Endothelial cell of umbilical vein (primary cell): Measurements from ENCODE around the gene CHRNA1. TPM values are rescaled to one million over a fixed set of nuclear protein-coding genes. Genes with fewer than 3 reads are reported as not detected.
A peak's percentile ranks its signal among the peaks of the same experiment; 100 is the strongest.

ENCODE experiments used
- Bru-seq: library from RNA; stranded (reverse); fragments of 400-500 nt; gene quantifications from one replicate; lab custom pipeline; 2021; lab: Mats Ljungman, UMichigan
- BruChase-seq, 2 experiments: library from RNA; stranded (reverse); fragments of 400-500 nt; gene quantifications; one replicate each; lab custom pipeline; 2021; lab: Mats Ljungman, UMichigan
- BruUV-seq: library from RNA; stranded (reverse); fragments of 400-500 nt; replicated peaks from 2 replicates; lab custom pipeline; 2021; lab: Mats Ljungman, UMichigan
- CTCF ChIA-PET: fragments of 300-600, 350-600 bp; sonication (Branson Sonifier 250); formaldehyde crosslinking; loops from one replicate; lab custom pipeline; 2021; ENCODE audit warnings: antibody characterized with exemption, inconsistent platforms; lab: Charles Lee
- POLR2A ChIA-PET: fragments of 300-600, 350-600 bp; sonication (Branson Sonifier 250); formaldehyde crosslinking; loops from one replicate; lab custom pipeline; 2021; ENCODE audit warnings: antibody characterized with exemption, inconsistent platforms; lab: Charles Lee
- DNase-seq: peaks from one replicate; pipeline ENCODE4 v3.0.0-alpha.2; 2011; ENCODE audit warnings: low read depth, low spot score
- FAIRE-seq: peaks from 2 replicates; lab custom pipeline; 2011; peaks lifted over from hg19 to GRCh38; lab: Jason Lieb, UNC
- H2AFZ ChIP-seq: 2 replicates; pipeline ENCODE4 v1.6.0; 2012; ENCODE audit warnings: low read depth, low read length, control low read depth, inconsistent platforms
- H3K27ac ChIP-seq: 2 replicates; pipeline ENCODE4 v1.5.1; 2011; ENCODE audit warnings: low read depth, mild to moderate bottlenecking, control low read depth, low read length, moderate library complexity; ENCODE audit not compliant: insufficient read depth
- H3K27me3 ChIP-seq, 2 experiments: 2 replicates each; pipeline versions ENCODE4 v1.6.0 to v1.6.1; 2011; ENCODE audit warnings: low read length in 2 of 2, mixed read lengths in 1 of 2; ENCODE audit not compliant: control insufficient read depth in 2 of 2, insufficient read depth in 2 of 2
- H3K36me3 ChIP-seq, 2 experiments: 2 replicates in 1 of 2; 3 replicates in 1 of 2; pipeline ENCODE4 v1.5.1; 2011; ENCODE audit warnings: low read length in 2 of 2, mild to moderate bottlenecking in 1 of 2, moderate library complexity in 1 of 2; ENCODE audit not compliant: control insufficient read depth in 2 of 2, insufficient read depth in 2 of 2; ENCODE audit errors: extremely low read depth in 1 of 2
- H3K4me1 ChIP-seq: 3 replicates; pipeline ENCODE4 v1.5.1; 2011; ENCODE audit warnings: mild to moderate bottlenecking, low read length; ENCODE audit not compliant: control insufficient read depth, insufficient read depth; ENCODE audit errors: extremely low read depth
- H3K4me2 ChIP-seq: 2 replicates; pipeline ENCODE4 v1.6.1; 2011; ENCODE audit warnings: low read length, control low read depth, mixed read lengths; ENCODE audit not compliant: insufficient read depth
- H3K4me3 ChIP-seq, 3 experiments: fragments of 200-600 bp in 1 of 3; sonication (generic), shearing (Covaris generic) in 1 of 3; replicated peaks in 1 of 3; 2 replicates each; pipeline ENCODE4 v1.5.1; 2011 to 2016; ENCODE audit warnings: control low read depth in 3 of 3, low read length in 3 of 3, mild to moderate bottlenecking in 2 of 3, inconsistent platforms in 1 of 3, low read depth in 1 of 3, moderate library complexity in 1 of 3; ENCODE audit not compliant: insufficient read depth in 1 of 3
- H3K79me2 ChIP-seq: 2 replicates; pipeline ENCODE4 v1.6.0; 2012; ENCODE audit warnings: low read length, inconsistent platforms; ENCODE audit not compliant: control insufficient read depth, insufficient read depth
- H3K9ac ChIP-seq: replicated peaks from 2 replicates; pipeline ENCODE3; 2011; ENCODE audit warnings: low read length, control low read depth; ENCODE audit not compliant: insufficient read depth; ENCODE audit errors: extremely low read depth
- H3K9me1 ChIP-seq: replicated peaks from 3 replicates; pipeline ENCODE4 v1.6.0; 2011; ENCODE audit warnings: mild to moderate bottlenecking, low read length; ENCODE audit not compliant: control insufficient read depth, insufficient read depth; ENCODE audit errors: extremely low read depth
- H3K9me3 ChIP-seq: replicated peaks from 2 replicates; pipeline ENCODE4 v1.5.1; 2012; ENCODE audit warnings: low read length, inconsistent platforms; ENCODE audit not compliant: control insufficient read depth, insufficient read depth
- H4K20me1 ChIP-seq: replicated peaks from 2 replicates; pipeline ENCODE3; 2011; ENCODE audit warnings: mild to moderate bottlenecking, low read length; ENCODE audit not compliant: control insufficient read depth, insufficient read depth; ENCODE audit errors: extremely low read depth
- CTCF ChIP-seq, 2 donors: IDR thresholded peaks; 1 replicate in 1 of 2; 2 replicates in 1 of 2; pipeline ENCODE4 v1.5.1; 2011; ENCODE audit warnings: low read length in 2 of 2, mild to moderate bottlenecking in 2 of 2, moderate library complexity in 2 of 2, control low read depth in 1 of 2, inconsistent platforms in 1 of 2, low read depth in 1 of 2; ENCODE audit not compliant: insufficient read depth in 1 of 2; ENCODE audit errors: extremely low read depth in 1 of 2
- EZH2 ChIP-seq: IDR thresholded peaks from 2 replicates; pipeline ENCODE4 v1.6.1; 2012; ENCODE audit warnings: borderline replicate concordance, low read depth, mild to moderate bottlenecking, moderate library complexity, low read length, inconsistent platforms; ENCODE audit not compliant: severe bottlenecking
- FOS ChIP-seq: IDR thresholded peaks from 2 replicates; pipeline ENCODE4 v1.6.1; 2011; ENCODE audit warnings: mild to moderate bottlenecking, low read length, moderate library complexity, borderline replicate concordance; ENCODE audit not compliant: insufficient read depth
- GATA2 ChIP-seq: IDR thresholded peaks from 2 replicates; pipeline ENCODE4 v1.7.0; 2011; ENCODE audit warnings: low read depth, mild to moderate bottlenecking, moderate library complexity, mixed read lengths, low read length; ENCODE audit not compliant: insufficient read length, insufficient read depth
- JUN ChIP-seq: IDR thresholded peaks from 2 replicates; pipeline ENCODE4 v1.6.1; 2011; ENCODE audit warnings: borderline replicate concordance, low read depth; ENCODE audit not compliant: insufficient read length, insufficient read depth
- MAX ChIP-seq: IDR thresholded peaks from 2 replicates; pipeline ENCODE4 v1.6.1; 2011; ENCODE audit not compliant: insufficient read depth, insufficient read length
- MYC ChIP-seq: IDR thresholded peaks from one replicate; pipeline ENCODE4 v1.6.1; 2011; ENCODE audit warnings: mild to moderate bottlenecking, low read depth, low read length
- POLR2A ChIP-seq: IDR thresholded peaks from 2 replicates; pipeline ENCODE4 v1.6.1; 2012; ENCODE audit warnings: low read depth, mild to moderate bottlenecking, control low read depth, low read length
- POLR2AphosphoS5 ChIP-seq: IDR thresholded peaks from 2 replicates; pipeline ENCODE4 v1.6.1; 2012; ENCODE audit warnings: low read depth, mild to moderate bottlenecking, control low read depth, low read length, moderate library complexity; ENCODE audit not compliant: insufficient read depth
- dilution Hi-C: fragments of 300-500 bp; cut with MboI; formaldehyde crosslinking; loops from one replicate; pipeline ENCODE4 v1.15.0; 2019; ENCODE audit warnings: low sequenced_read_pairs; ENCODE audit not compliant: extremely low pct_ligation_motif_present
- intact Hi-C: fragments of 100-400 bp; cut with micrococcal nuclease; formaldehyde crosslinking; loops from one replicate; pipeline ENCODE4 v1.10.0; 2022
- long read RNA-seq: library from polyadenylated mRNA; stranded (forward); transcript quantifications from one replicate; pipeline ENCODE4 v2.0.0, GENCODE V29; 2021
- polyA minus RNA-seq, 3 experiments: library from RNA; depleted of rRNA, polyadenylated mRNA; stranded (reverse); fragments of >200 nt; gene quantifications; 1 replicate in 1 of 3; 2 replicates in 2 of 3; pipeline ENCODE4 v1.2.3, GENCODE V29; 2011
- polyA plus RNA-seq, 4 experiments: library from polyadenylated mRNA; depleted of rRNA in 3 of 4; stranded (reverse) in 3 of 4; unstranded in 1 of 4; fragments of >200 nt; gene quantifications; 2 replicates each; pipeline versions ENCODE4 v1.2.1 to v1.2.3, GENCODE V29; 2011 to 2012; ENCODE audit warnings: missing spikeins in 1 of 4
- total RNA-seq: library from RNA; stranded (reverse); gene quantifications from 2 replicates; pipeline ENCODE4 v1.2.3, GENCODE V29; 2021

The CHRNA1 gene
- total RNA-seq = 8.7 and 11.3 TPM in 2 replicates
- 18.2 and 30.8 TPM in 2 replicates for polyA plus RNA-seq
- 5.4 and 5.9 TPM in 2 replicates for polyA plus RNA-seq (2011; cell fraction: cytosol; rRNA removed)
- 7.2 and 9.4 TPM in 2 replicates for polyA plus RNA-seq (2011; cell fraction: nucleus; rRNA removed)
- 3.2 and 3.9 TPM in 2 replicates for polyA plus RNA-seq (2012)
- 19.1 and 26.3 TPM in 2 replicates for polyA minus RNA-seq
- polyA minus RNA-seq (2011; cell fraction: cytosol; rRNA and poly(A)+ RNA removed) = not detected
- 5.0 and 5.2 TPM in 2 replicates for polyA minus RNA-seq (2011; cell fraction: nucleus; rRNA and poly(A)+ RNA removed)
- percentile 47 among the genes with signal in this experiment for Bru-seq, nascent RNA
- BruChase-seq, experiment 1, labeled RNA remaining after a 6-hour chase = percentile 44 among the genes with signal in this experiment
- BruChase-seq, experiment 2, labeled RNA remaining after a 2-hour chase = percentile 39 among the genes with signal in this experiment
- long read RNA-seq, transcript CHRNA1-201 (10 exons, 1,980 nt) = minor isoform, 7 of 42 reads
- long read RNA-seq, transcript CHRNA1-202 (9 exons, 1,984 nt) = major isoform, 23 of 42 reads
- long read RNA-seq, partial matches to known transcripts = 7 of 42 reads
- long read RNA-seq, other reads (novel, unspliced or antisense) = 2 of 42 reads

- Histone ChIP-seq H2AFZ (peak within 1 kb of the TSS; percentile 3), H3K27me3 (no peaks in the 10 kb centered on the region), H3K4me1 (peaks cover 23% of the 10 kb centered on the region), H3K79me2 (no peaks in the 10 kb centered on the region), H3K36me3 (no peaks in the 10 kb centered on the region), H3K9me3 (no peaks in the 10 kb centered on the region), H3K4me3 (no peak within 1 kb of the TSS), H3K27ac (peak within 1 kb of the TSS; percentile 86), H4K20me1 (no peaks in the 10 kb centered on the region), H3K9me1 (no peaks in the 10 kb centered on the region), H3K4me2 (peak within 1 kb of the TSS; percentile 62), H3K9ac (peak within 1 kb of the TSS; percentile 57)
- dilution Hi-C loops = no loop called here
- POLR2A ChIA-PET = no interaction called here
- CTCF ChIA-PET = interaction anchor here (0.6 to 6.6 kb wide), 8 partner anchors 9 to 234 kb away, joined by 3 to 85 read pairs (median 11); no protein-coding TSS in a partner anchor
- BruUV-seq = no TSS peak
- intact Hi-C loops = loop anchor here (10.0 kb wide), 1 partner anchor 400 kb away; the partner anchor contains the start of gene ATF2
- DNase-seq = peak; percentile 49
- no peak for TF ChIP-seq EZH2
- TF ChIP-seq MAX = no peak
- no peak for TF ChIP-seq JUN
- no peak for TF ChIP-seq POLR2AphosphoS5
- no peak for TF ChIP-seq GATA2
- TF ChIP-seq CTCF (IDR thresholded peaks at IDR 0.05; ENCODE audit: extremely low read depth in 1 of 2, insufficient read depth in 1 of 2, low read depth in 1 of 2, low read length in 2 of 2) = no peak
- TF ChIP-seq MYC = no peak
- no peak for TF ChIP-seq POLR2A
- no peak for TF ChIP-seq FOS
- FAIRE-seq = peak; percentile 53
Measured at GRCh38 chr2:174764280-174765255, at the start of gene CHRNA1. CHRNA1 (minus strand) TSS chr2:174764472; CDS start chr2:174764394, 78 bp downstream.
